Measurements from ENCODE around the gene SEZ6L2.

DNA sequence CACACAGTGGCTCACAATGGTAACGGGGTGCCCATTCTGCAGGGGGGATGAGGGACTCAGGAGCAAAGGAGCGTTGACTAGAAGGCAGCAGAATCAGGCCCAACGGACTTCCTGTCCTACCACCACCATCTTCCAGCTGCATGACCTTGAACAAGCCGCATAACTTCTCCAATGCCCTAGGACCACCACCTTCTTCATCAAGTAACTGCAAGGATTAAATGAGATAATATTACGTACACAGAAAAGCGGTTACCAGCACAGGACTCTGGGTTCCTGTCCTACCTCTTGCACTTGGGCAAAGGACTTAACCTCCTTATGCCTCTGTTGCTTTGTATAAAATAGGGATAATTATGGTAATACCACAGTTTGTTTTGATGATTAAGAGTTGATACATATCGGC is 5.6 kb upstream of the SEZ6L2 start:
- TF ChIP-seq TAF1 (IDR thresholded peaks at IDR 0.05; ENCODE audit: low read depth) (no peak), RAD21 (IDR thresholded peaks at IDR 0.05; ENCODE audit: low read depth) (no peak), EP300 (IDR thresholded peaks at IDR 0.05; ENCODE audit: borderline replicate concordance) (no peak)
- TF ChIP-seq, protein P1, sequence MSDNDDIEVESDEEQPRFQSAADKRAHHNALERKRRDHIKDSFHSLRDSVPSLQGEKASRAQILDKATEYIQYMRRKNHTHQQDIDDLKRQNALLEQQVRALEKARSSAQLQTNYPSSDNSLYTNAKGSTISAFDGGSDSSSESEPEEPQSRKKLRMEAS (IDR thresholded peaks at IDR 0.05): no peak
- TF ChIP-seq, protein P2, sequence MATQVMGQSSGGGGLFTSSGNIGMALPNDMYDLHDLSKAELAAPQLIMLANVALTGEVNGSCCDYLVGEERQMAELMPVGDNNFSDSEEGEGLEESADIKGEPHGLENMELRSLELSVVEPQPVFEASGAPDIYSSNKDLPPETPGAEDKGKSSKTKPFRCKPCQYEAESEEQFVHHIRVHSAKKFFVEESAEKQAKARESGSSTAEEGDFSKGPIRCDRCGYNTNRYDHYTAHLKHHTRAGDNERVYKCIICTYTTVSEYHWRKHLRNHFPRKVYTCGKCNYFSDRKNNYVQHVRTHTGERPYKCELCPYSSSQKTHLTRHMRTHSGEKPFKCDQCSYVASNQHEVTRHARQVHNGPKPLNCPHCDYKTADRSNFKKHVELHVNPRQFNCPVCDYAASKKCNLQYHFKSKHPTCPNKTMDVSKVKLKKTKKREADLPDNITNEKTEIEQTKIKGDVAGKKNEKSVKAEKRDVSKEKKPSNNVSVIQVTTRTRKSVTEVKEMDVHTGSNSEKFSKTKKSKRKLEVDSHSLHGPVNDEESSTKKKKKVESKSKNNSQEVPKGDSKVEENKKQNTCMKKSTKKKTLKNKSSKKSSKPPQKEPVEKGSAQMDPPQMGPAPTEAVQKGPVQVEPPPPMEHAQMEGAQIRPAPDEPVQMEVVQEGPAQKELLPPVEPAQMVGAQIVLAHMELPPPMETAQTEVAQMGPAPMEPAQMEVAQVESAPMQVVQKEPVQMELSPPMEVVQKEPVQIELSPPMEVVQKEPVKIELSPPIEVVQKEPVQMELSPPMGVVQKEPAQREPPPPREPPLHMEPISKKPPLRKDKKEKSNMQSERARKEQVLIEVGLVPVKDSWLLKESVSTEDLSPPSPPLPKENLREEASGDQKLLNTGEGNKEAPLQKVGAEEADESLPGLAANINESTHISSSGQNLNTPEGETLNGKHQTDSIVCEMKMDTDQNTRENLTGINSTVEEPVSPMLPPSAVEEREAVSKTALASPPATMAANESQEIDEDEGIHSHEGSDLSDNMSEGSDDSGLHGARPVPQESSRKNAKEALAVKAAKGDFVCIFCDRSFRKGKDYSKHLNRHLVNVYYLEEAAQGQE (IDR thresholded peaks at IDR 0.05; ENCODE audit: low read depth): no peak
